ENCODE measurements around the gene DENND2A.

DNA sequence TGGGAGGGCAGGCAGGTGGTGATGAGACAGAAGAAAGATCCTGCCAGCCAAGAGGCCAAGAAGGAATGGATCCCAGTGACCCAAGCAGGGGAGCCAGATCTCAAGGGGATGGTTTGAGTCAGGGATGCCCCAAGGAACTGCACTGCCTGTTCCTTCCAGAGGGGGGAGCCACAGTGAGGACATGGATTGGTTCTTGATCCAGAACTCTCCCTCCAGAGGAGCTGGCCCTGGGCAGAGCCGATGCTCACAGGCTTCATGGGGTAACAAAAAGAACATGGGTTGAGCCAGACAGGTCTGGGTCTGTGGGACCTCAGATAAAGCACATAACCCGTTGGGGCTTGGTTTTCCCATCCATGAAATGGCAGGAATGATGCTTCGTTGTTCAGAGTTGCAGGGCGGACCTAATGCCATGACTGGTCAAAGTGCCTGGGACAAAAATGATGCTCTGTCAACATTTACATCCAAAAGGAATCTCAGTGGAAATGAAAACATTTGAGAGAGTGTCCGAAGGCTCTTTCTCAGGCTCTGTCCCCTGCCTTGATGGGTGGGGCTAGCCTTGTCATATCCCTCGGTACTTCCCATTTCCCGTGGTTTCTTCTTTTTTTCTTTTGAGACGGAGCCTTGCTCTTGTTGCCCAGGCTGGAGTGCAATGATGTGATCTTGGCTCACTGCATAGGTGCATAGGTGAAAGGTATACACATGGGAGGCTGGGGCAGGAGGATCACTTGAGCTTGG lies 4.7 kb upstream of the DENND2A start:
- TF ChIP-seq, protein P1, sequence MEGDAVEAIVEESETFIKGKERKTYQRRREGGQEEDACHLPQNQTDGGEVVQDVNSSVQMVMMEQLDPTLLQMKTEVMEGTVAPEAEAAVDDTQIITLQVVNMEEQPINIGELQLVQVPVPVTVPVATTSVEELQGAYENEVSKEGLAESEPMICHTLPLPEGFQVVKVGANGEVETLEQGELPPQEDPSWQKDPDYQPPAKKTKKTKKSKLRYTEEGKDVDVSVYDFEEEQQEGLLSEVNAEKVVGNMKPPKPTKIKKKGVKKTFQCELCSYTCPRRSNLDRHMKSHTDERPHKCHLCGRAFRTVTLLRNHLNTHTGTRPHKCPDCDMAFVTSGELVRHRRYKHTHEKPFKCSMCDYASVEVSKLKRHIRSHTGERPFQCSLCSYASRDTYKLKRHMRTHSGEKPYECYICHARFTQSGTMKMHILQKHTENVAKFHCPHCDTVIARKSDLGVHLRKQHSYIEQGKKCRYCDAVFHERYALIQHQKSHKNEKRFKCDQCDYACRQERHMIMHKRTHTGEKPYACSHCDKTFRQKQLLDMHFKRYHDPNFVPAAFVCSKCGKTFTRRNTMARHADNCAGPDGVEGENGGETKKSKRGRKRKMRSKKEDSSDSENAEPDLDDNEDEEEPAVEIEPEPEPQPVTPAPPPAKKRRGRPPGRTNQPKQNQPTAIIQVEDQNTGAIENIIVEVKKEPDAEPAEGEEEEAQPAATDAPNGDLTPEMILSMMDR (IDR thresholded peaks at IDR 0.05 in 4 of 5, conservative IDR thresholded peaks at IDR 0.05 in 1 of 5): no peak
- TF ChIP-seq POLR2A (IDR thresholded peaks at IDR 0.05): no peak
